ENCODE measurements around the gene PRKX.
"Not testable (repeated sequence)": the region's sequence is repeated elsewhere in the genome, so short reads cannot be mapped to it uniquely, and the experiment has no call there.

- TF ChIP-seq CTCF (IDR thresholded peaks at IDR 0.05; ENCODE audit: low read depth, low read length, poor library complexity, severe bottlenecking); EZH2phosphoT487 (IDR thresholded peaks at IDR 0.05; ENCODE audit: borderline replicate concordance, low read length): not testable (repeated sequence)
Observed at GRCh38 chrX:3734456-3734855, 21.0 kb upstream of the PRKX start.

All from DOHH2 (cell line).